Upper lobe of left lung (tissue), 4 donors: ENCODE measurements around the gene CBX7.

ENCODE experiments used
- CTCF ChIP-seq, 6 experiments: fragments of 450-650 bp in 4 of 6; fragments of 200-600 bp in 2 of 6; sonication (generic) in 2 of 6; IDR thresholded peaks; one replicate each; pipeline ENCODE4 v1.5.1; 2016 to 2019; ENCODE audit warnings: antibody characterized with exemption in 6 of 6
- POLR2A ChIP-seq, 4 donors: fragments of 450-650 bp; IDR thresholded peaks; one replicate each; pipeline ENCODE4 v1.5.1; 2016 to 2017; ENCODE audit warnings: antibody characterized with exemption in 4 of 4, mild to moderate bottlenecking in 2 of 4

GRCh38 chr22:39132871-39133524 is 19.5 kb downstream of the CBX7 start:
- TF ChIP-seq CTCF (IDR thresholded peaks at IDR 0.05) (no peak), POLR2A (IDR thresholded peaks at IDR 0.05) (no peak)
